NCI-H82 (cell line): ENCODE measurements around the gene LAMC3.

Source experiments
- DNase-seq: peaks from one replicate; lab custom pipeline; 2025; lab: John Stamatoyannopoulos, UW

LAMC3 gene

GRCh38 chr9:131117121-131117761 lies 108.3 kb downstream of the LAMC3 start:
- DNase-seq = no peak

- no peak for DNase-seq
Observed at GRCh38 chr9:131117762-131118145, 108.8 kb downstream of the LAMC3 start.

- no peak for DNase-seq
Observed at GRCh38 chr9:131119600-131119999, 110.6 kb downstream of the LAMC3 start.

- no peak for DNase-seq
Observed at GRCh38 chr9:131120620-131121228, 111.8 kb downstream of the LAMC3 start.

- DNase-seq = no peak
Observed at GRCh38 chr9:131121346-131121745, 112.4 kb downstream of the LAMC3 start.

- no peak for DNase-seq
Observed at GRCh38 chr9:131122158-131122557, 113.2 kb downstream of the LAMC3 start.

GRCh38 chr9:131125038-131125287 lies 116.0 kb downstream of the LAMC3 start:
- peak; percentile 75 for DNase-seq

GRCh38 chr9:131125288-131126058 lies 116.5 kb downstream of the LAMC3 start, which contains the start of gene NUP214:
TSS of gene NUP214 (plus strand) at chr9:131125586. CDS start at chr9:131125705, 119 bp downstream.
- DNase-seq = peak; percentile 99

GRCh38 chr9:131126059-131126426 lies 117.1 kb downstream of the LAMC3 start:
- DNase-seq = no peak

- DNase-seq = no peak
Observed at GRCh38 chr9:131129183-131129582, 120.2 kb downstream of the LAMC3 start.

- DNase-seq = peak; percentile 21
Observed at GRCh38 chr9:131138676-131139075, 129.7 kb downstream of the LAMC3 start.

GRCh38 chr9:131140112-131140511 lies 131.1 kb downstream of the LAMC3 start:
- no peak for DNase-seq

GRCh38 chr9:131140550-131140949 lies 131.6 kb downstream of the LAMC3 start:
- no peak for DNase-seq

- DNase-seq = no peak
Observed at GRCh38 chr9:131142160-131142559, 133.2 kb downstream of the LAMC3 start.
